Activated naive CD8-positive, alpha-beta T cell treated with anti-CD3 and anti-CD28 coated beads, Interleukin-2, amount 50 U/mL, for 24 hours (primary cell): ENCODE results near the gene FAM25C.
"Not testable (repeated sequence)": the region's sequence is repeated elsewhere in the genome, so short reads cannot be mapped to it uniquely, and the experiment has no call there.

ENCODE experiments used
- ATAC-seq: fragments of 150-1000 bp; cut with Tn5 transposase; one replicate; pipeline ENCODE4 v1.10.0; 2021
- DNase-seq: peaks from one replicate; pipeline ENCODE4 v3.0.0; 2021
- H3K27ac Mint-ChIP-seq: one replicate; pipeline ENCODE4 v1.8.0; 2021; ENCODE audit warnings: mild to moderate bottlenecking, mixed read lengths
- H3K27me3 Mint-ChIP-seq: one replicate; pipeline ENCODE4 v1.8.0; 2021; ENCODE audit warnings: mixed read lengths
- H3K36me3 Mint-ChIP-seq: one replicate; pipeline ENCODE4 v1.8.0; 2021; ENCODE audit warnings: low read depth, mixed read lengths
- H3K4me1 Mint-ChIP-seq: one replicate; pipeline ENCODE4 v1.8.0; 2021; ENCODE audit warnings: mixed read lengths
- H3K4me3 Mint-ChIP-seq: one replicate; pipeline ENCODE4 v1.8.0; 2021; ENCODE audit warnings: mild to moderate bottlenecking, moderate library complexity, mixed read lengths
- H3K9me3 Mint-ChIP-seq: one replicate; pipeline ENCODE4 v1.8.0; 2021; ENCODE audit warnings: mixed read lengths

Gene FAM25C

GRCh38 chr10:47999691-48000090, at the start of gene FAM25C:
Gene FAM25C (minus strand): TSS chr10:47999791. CDS start chr10:47999765, 26 bp downstream.
- DNase-seq, H3K27me3 Mint-ChIP-seq, ATAC-seq, H3K27ac Mint-ChIP-seq, H3K4me3 Mint-ChIP-seq, H3K36me3 Mint-ChIP-seq, H3K9me3 Mint-ChIP-seq, H3K4me1 Mint-ChIP-seq: not testable (repeated sequence)

DNA sequence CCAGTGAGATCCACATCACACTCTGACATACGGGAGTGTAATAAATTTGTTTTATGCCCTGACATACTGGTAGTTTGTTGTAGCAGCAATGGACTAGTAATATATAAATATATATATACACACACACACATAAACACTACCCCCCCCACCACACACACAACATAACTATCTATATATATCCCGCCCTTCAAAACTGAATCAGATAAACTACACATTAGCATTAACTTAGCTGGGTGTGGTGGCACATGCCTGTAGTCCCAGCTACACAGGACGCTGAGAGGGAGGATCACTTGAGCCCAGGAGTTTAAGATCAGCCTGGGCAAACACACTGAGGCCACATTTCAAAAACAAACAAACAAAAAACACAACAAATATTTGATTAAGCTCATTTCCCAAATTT, 45.0 kb upstream of the FAM25C start:
- not testable (repeated sequence) for H3K4me1 Mint-ChIP-seq, DNase-seq, H3K4me3 Mint-ChIP-seq, H3K27ac Mint-ChIP-seq, ATAC-seq, H3K27me3 Mint-ChIP-seq, H3K36me3 Mint-ChIP-seq, H3K9me3 Mint-ChIP-seq

DNA sequence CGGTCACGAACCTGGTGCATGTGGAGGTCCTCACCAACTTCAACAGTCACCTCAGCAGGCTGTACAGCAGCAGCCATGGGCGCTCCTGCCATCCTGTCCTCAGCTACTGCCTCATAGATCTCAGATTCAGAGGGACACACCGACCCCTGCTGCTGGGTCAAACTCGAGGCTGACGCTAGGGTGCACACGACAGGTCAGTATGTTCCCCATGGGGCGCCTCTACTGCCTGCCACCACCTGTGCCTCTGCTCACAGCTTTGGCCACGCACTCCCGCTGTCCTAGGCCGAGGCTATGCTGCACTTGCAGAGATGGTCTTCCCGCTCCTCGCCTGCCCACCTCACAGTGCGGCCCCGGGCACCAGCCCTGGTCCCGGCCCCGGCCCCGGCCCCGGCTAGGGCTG, 31.8 kb upstream of the FAM25C start:
- not testable (repeated sequence) for DNase-seq, H3K27ac Mint-ChIP-seq, ATAC-seq, H3K36me3 Mint-ChIP-seq, H3K27me3 Mint-ChIP-seq, H3K9me3 Mint-ChIP-seq, H3K4me3 Mint-ChIP-seq, H3K4me1 Mint-ChIP-seq

GRCh38 chr10:48002306-48002705, 2.7 kb upstream of the FAM25C start:
- DNase-seq, H3K27me3 Mint-ChIP-seq, H3K4me1 Mint-ChIP-seq, H3K4me3 Mint-ChIP-seq, H3K9me3 Mint-ChIP-seq, ATAC-seq, H3K27ac Mint-ChIP-seq, H3K36me3 Mint-ChIP-seq: not testable (repeated sequence)

- H3K27me3 Mint-ChIP-seq, H3K4me3 Mint-ChIP-seq, H3K9me3 Mint-ChIP-seq, DNase-seq, H3K36me3 Mint-ChIP-seq, H3K4me1 Mint-ChIP-seq, H3K27ac Mint-ChIP-seq: not testable (repeated sequence)
- peak; percentile 52 for ATAC-seq
Measured at GRCh38 chr10:47994045-47994444, 5.5 kb downstream of the FAM25C start.

GRCh38 chr10:47992560-47992959, 7.0 kb downstream of the FAM25C start:
- ATAC-seq, DNase-seq, H3K4me1 Mint-ChIP-seq, H3K4me3 Mint-ChIP-seq, H3K27me3 Mint-ChIP-seq, H3K27ac Mint-ChIP-seq, H3K36me3 Mint-ChIP-seq, H3K9me3 Mint-ChIP-seq: not testable (repeated sequence)

GRCh38 chr10:47991706-47992105, 7.9 kb downstream of the FAM25C start:
- H3K27me3 Mint-ChIP-seq, H3K9me3 Mint-ChIP-seq, ATAC-seq, H3K27ac Mint-ChIP-seq, DNase-seq, H3K36me3 Mint-ChIP-seq, H3K4me3 Mint-ChIP-seq, H3K4me1 Mint-ChIP-seq: not testable (repeated sequence)

- not testable (repeated sequence) for H3K4me3 Mint-ChIP-seq, H3K9me3 Mint-ChIP-seq, H3K36me3 Mint-ChIP-seq
Measured at GRCh38 chr10:47990097-47990496, 9.5 kb downstream of the FAM25C start.

DNA sequence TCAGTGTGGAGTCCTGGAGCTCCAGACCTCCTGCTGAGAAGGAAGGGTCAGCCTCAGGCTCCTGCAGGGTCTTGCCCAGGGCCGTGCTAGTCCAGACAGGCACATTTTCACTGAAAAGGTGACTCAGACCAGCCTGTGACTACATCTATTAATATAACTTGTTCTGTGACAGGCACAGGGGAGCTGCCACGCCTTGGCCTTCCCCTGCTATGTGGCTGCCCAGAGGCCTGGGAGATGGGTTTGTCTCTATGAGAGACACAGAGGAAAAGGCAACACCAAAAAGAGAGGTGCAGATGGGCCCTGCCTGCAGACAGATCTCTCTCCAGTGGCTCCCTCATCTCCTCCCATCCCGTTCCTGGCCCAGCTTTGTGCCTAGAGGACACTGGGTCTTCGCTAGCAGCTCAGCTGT, 10.0 kb downstream of the FAM25C start:
- H3K4me1 Mint-ChIP-seq, H3K4me3 Mint-ChIP-seq, H3K9me3 Mint-ChIP-seq, H3K27me3 Mint-ChIP-seq, DNase-seq, H3K36me3 Mint-ChIP-seq, H3K27ac Mint-ChIP-seq: not testable (repeated sequence)
- ATAC-seq: peak; percentile 30

More at GRCh38 chr10:47990097-47990496, 9.5 kb downstream of the FAM25C start:
- H3K27me3 Mint-ChIP-seq, ATAC-seq, DNase-seq, H3K27ac Mint-ChIP-seq, H3K4me1 Mint-ChIP-seq: not testable (repeated sequence)

DNA sequence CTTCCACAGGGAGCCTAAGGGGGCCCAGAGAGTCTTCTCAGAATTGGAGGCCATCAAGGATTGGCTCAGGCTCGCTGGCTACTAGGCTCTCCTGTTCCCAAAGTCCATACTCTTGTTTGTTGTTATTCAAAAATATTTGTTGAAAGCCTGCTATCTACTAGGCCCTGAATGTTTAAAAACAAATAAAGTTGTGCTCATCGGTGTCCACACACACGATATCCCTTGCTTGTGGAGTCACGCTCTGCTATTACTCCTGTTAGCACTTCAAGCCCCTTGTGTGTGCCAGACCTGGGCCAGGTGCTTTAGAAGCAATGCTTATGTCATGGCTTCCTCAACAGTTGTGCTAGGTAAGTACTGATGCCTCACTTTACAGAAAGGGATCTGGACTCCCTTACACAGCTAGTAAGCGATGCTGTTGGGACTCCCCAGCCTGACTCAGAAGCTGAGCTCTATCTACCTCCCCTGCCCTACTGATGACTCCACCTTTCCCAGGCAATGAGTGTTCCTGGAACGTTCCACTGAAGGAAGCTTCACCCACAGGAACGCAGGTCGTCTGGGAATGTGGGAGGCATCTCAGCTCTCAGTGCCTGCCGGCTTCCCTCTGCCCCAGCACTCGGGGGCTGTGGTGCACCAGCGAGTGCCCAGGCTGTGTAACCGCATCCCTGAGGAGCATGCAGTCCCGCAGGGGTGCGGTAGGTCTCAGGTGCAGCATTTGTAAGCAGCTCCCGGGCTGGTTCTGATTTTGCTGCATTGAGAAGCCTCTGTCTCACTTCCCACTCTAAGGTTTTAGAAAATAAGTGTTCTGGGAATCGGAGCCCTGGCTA, 10.7 kb downstream of the FAM25C start:
- not testable (repeated sequence) for H3K9me3 Mint-ChIP-seq, H3K27ac Mint-ChIP-seq, H3K36me3 Mint-ChIP-seq, DNase-seq, H3K27me3 Mint-ChIP-seq, H3K4me3 Mint-ChIP-seq, H3K4me1 Mint-ChIP-seq
- ATAC-seq: peak; percentile 42

DNA sequence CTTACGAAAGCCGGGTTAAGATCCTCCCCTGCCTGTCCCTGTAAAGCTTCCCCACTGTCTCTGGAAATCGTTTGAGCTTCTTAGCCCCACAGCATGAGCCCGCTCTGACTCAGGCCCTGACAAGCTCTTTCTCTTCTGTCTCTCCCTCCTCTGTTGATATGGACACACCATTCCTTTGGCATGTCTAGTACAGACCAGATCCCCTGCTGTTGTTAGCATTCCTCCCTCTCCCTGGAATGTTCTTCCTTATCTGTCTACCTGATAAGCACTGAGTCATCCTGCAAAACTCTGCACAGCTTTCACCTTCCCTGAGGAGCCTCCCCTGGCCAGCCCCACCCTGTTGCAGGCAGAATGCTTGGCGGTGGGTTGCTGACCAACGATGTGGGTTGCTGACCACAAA, 11.6 kb downstream of the FAM25C start:
- not testable (repeated sequence) for H3K4me1 Mint-ChIP-seq, ATAC-seq, H3K4me3 Mint-ChIP-seq, H3K36me3 Mint-ChIP-seq, DNase-seq, H3K9me3 Mint-ChIP-seq, H3K27ac Mint-ChIP-seq, H3K27me3 Mint-ChIP-seq

DNA sequence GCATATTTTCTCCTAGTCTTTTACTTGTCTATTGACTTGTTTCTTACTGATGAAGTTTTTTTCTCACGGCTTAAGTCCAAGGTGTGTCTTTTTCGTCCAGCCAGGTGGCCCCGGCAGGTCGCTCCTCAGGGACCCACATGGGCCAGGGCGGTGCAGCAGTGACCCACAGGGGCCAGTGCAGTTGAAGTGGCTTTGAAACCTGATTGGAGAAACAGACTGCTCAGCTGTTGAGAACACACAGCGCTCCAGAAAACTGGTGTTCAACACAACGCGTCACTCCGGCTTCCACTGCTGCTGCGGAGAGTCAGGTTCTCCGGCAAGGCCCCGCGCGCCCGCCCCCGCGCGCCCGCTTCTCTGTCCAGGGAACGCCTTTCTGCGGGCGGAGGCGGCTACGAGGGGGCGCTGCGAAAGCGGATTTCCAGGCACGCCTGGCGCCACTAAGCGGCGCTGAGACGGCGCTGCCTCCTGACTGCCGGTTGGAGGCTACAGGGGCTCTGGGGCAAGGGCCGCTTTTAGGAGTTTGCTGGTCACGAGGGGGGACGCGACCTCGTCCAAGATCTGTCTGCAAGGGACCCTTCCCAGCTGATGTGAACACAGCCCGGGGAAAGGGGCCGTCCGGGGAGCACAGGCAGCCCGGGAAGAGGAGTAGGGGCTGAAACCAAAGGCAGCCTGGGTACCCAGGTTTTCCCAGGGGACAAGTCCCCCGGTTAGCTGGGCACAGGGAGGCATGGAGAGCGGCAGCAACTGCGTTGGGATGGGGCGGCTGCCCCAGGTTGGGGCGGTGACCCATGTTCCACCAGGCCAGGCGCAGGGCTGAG, 13.0 kb downstream of the FAM25C start:
- H3K4me1 Mint-ChIP-seq, DNase-seq, H3K36me3 Mint-ChIP-seq, H3K4me3 Mint-ChIP-seq, H3K27ac Mint-ChIP-seq, H3K27me3 Mint-ChIP-seq, H3K9me3 Mint-ChIP-seq: not testable (repeated sequence)
- ATAC-seq: peak; percentile 60

DNA sequence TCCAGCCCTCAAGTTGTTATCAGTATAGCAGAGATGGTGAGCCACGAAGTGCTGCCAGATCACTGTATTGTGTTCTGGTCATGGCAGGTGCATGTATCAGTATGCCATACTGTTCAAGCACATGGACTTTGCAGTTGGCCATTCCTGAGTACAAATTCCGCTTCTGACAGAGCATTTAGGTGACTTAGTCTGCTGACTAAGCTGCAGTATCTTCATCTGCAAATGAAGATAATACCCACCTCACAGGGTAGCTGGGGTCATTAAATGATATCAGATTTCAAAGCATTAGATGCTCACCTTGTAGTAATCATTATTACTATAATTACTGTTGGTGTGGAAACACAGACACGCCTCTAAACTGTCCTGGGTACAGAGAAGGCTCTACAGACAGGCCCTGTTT, 24.2 kb downstream of the FAM25C start:
- H3K27me3 Mint-ChIP-seq, ATAC-seq, H3K4me1 Mint-ChIP-seq, H3K36me3 Mint-ChIP-seq, H3K9me3 Mint-ChIP-seq, H3K4me3 Mint-ChIP-seq, H3K27ac Mint-ChIP-seq, DNase-seq: not testable (repeated sequence)

DNA sequence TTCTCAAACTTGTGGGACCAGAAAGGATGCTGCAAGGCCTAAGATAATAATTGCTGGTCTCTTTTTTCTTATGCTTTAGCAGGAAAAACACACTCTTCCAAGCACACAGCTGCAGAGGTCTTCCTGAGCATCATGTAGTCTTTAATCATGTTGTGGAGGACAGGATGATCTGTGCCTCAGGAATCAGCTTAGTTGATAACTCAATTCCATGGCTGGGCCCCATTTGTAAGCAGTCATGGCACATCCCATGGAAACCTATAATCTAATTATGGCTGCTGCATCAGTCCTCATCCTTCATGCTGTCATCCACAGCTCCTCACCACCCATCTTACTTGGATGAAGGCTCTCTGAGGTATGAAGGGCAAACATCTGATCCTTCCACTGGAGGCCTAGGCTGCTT, 26.5 kb downstream of the FAM25C start:
- not testable (repeated sequence) for H3K4me1 Mint-ChIP-seq, ATAC-seq, H3K27ac Mint-ChIP-seq, H3K9me3 Mint-ChIP-seq, DNase-seq, H3K27me3 Mint-ChIP-seq, H3K4me3 Mint-ChIP-seq, H3K36me3 Mint-ChIP-seq

GRCh38 chr10:47972077-47972476, 27.5 kb downstream of the FAM25C start:
- H3K4me3 Mint-ChIP-seq, H3K9me3 Mint-ChIP-seq, H3K27me3 Mint-ChIP-seq, H3K4me1 Mint-ChIP-seq, ATAC-seq, H3K36me3 Mint-ChIP-seq, H3K27ac Mint-ChIP-seq, DNase-seq: not testable (repeated sequence)
